PC-9 (cell line): ENCODE results near the gene SMTNL2.

Experiments
- CTCF ChIP-seq: fragments of 200-600 bp; sonication (generic); conservative IDR thresholded peaks from 2 replicates; pipeline ENCODE4 v1.6.1; 2017; ENCODE audit warnings: mixed run types, antibody characterized with exemption, mild to moderate bottlenecking, moderate library complexity
- EZH2 ChIP-seq: fragments of 200-600 bp; sonication (generic); IDR thresholded peaks from 2 replicates; pipeline ENCODE4 v1.8.0; 2017; ENCODE audit warnings: antibody characterized with exemption, low read depth

- TF ChIP-seq CTCF (no peak), EZH2 (no peak)
Observed at GRCh38 chr17:4635823-4636375, 51.6 kb downstream of the SMTNL2 start.
